Measurements from ENCODE around the gene CAPZB.

DNA sequence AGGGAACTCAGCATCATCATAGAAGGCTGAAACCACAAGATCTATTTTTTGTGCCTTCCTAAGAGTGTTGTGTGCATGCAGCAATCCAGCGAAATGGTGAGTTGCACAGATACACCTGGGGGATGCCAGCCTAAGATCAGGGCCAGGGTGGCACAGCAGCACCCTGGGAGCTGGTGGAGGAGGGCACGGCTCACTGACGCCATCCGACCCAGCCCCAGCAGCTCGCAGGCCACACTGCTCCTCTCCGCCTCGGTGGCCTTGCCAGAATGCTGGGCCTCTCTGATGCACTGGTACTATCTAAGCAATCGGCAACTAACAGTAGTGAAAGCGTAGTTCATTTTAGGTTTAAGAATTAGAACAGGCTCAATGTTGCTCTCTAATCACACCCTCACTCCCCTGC lies 37.8 kb downstream of the CAPZB start:
- TF ChIP-seq, protein P1, sequence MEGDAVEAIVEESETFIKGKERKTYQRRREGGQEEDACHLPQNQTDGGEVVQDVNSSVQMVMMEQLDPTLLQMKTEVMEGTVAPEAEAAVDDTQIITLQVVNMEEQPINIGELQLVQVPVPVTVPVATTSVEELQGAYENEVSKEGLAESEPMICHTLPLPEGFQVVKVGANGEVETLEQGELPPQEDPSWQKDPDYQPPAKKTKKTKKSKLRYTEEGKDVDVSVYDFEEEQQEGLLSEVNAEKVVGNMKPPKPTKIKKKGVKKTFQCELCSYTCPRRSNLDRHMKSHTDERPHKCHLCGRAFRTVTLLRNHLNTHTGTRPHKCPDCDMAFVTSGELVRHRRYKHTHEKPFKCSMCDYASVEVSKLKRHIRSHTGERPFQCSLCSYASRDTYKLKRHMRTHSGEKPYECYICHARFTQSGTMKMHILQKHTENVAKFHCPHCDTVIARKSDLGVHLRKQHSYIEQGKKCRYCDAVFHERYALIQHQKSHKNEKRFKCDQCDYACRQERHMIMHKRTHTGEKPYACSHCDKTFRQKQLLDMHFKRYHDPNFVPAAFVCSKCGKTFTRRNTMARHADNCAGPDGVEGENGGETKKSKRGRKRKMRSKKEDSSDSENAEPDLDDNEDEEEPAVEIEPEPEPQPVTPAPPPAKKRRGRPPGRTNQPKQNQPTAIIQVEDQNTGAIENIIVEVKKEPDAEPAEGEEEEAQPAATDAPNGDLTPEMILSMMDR (conservative IDR thresholded peaks at IDR 0.05 in 1 of 2, IDR thresholded peaks at IDR 0.05 in 1 of 2; ENCODE audit: extremely low read depth in 1 of 2, insufficient read depth in 1 of 2, low read depth in 1 of 2, low read length in 2 of 2) = no peak
- TF ChIP-seq EZH2 (IDR thresholded peaks at IDR 0.05; ENCODE audit: borderline replicate concordance, low read length) = no peak

All from mammary epithelial cell (primary cell).